HG02610 (cell line): ENCODE measurements around the gene CPNE1.

Source experiments
- ATAC-seq: cut with Tn5 transposase; IDR thresholded peaks from one replicate; pipeline ENCODE4 v1.9.1; 2021; ENCODE audit warnings: mild to moderate bottlenecking, moderate library complexity; ENCODE audit not compliant: unreplicated experiment

CPNE1 gene

DNA sequence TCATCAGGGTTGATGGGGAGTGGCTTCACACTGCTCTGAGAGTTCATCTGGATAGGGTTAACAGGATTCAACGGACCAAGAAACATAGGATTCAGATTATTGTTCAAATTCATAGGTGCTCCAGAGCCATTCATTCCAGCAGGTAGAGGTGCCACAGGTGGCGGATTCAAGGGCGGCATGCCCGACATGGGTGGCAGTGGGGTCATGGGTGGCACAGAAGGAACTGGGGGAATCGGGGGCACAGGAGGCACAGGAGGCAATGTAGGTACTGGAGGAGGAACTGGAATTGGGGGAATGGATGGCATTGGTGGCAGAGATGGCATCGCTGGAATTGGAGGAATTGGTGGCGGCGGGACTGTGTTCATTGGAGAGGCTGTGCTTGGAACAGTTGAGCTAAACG is 10.3 kb downstream of the CPNE1 start:
- no peak for ATAC-seq

- ATAC-seq, result no peak
Observed at GRCh38 chr20:35653893-35654292, 10.8 kb downstream of the CPNE1 start.

DNA sequence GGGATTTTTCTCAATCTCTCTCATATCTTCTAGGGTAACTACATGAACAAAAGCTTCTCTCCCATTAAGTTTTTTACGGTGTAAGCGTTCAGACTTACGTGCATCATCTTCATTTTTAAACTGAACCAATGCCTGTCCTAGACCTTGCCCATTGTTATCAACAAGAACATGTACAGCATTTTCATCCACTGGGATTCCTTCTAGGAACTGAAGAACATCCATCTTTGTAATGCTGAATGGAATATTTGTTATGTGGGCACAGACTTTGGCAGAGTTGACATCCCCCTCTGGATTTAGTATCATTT is 11.3 kb downstream of the CPNE1 start:
- no peak for ATAC-seq

DNA sequence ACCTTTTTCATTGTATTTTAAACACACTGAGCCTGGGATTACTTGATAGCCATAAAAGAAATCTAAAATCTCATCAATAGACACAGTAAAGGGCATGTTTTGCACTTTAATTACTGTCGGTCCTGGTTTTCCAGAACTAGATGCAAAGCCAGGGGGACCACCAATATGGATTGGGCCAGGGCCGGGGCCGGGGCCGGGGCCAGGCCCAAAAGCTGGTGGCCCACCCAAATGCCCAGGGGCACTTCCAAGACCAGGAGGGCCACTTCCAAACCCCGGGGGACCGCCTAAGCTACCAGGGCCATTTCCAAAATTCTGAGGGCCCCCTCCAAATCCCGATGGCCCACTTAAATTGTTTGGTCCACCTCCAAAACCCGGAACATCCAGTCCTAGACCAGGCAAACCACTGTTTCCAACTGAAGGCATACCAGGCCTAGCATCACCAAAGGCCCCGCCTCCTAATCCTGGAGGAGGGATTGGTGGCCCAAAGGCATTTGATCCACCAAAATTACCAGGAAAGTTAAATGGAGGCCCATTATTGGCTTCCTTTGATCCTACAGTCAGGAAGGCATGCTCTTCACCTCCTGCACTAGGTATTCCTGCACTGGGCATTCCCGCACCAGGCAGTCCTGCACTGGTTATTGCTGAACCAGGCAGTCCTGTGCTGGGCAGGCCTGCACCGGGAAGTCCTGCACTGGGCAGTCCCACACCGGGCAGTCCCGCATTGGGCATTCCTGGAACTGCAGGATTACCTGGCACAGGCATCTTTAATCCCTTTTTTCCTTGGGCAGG is 11.9 kb downstream of the CPNE1 start:
- ATAC-seq, result no peak

- ATAC-seq, result no peak
Observed at GRCh38 chr20:35651958-35652357, 12.7 kb downstream of the CPNE1 start.

GRCh38 chr20:35650632-35651031 is 14.1 kb downstream of the CPNE1 start:
- ATAC-seq, result no peak

- ATAC-seq, result no peak
Observed at GRCh38 chr20:35648836-35649235, 15.9 kb downstream of the CPNE1 start.

- ATAC-seq, result no peak
Observed at GRCh38 chr20:35644806-35645205, 19.9 kb downstream of the CPNE1 start.

DNA sequence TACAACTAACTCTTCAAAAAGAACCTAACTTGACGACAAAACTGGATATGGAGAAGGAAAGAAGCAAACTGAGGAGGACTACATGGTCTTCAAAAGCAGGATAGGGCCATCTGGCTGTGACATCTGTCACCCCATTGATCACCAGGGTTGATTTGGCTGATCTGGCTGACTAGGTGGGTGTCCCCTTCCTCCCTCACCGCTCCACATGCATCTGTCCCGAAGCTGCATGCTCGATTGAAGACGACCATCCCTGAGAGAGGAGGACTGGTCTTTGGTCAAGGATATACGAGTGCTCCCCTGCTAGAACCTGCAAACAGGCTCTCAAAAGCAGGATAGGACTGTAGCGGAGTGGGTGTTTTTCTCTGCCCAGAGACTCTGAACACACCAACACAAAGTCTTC is 21.7 kb downstream of the CPNE1 start:
- ATAC-seq, result no peak

GRCh38 chr20:35641743-35642142 is 23.0 kb downstream of the CPNE1 start:
- no peak for ATAC-seq

GRCh38 chr20:35640724-35641123 is 24.0 kb downstream of the CPNE1 start:
- no peak for ATAC-seq

DNA sequence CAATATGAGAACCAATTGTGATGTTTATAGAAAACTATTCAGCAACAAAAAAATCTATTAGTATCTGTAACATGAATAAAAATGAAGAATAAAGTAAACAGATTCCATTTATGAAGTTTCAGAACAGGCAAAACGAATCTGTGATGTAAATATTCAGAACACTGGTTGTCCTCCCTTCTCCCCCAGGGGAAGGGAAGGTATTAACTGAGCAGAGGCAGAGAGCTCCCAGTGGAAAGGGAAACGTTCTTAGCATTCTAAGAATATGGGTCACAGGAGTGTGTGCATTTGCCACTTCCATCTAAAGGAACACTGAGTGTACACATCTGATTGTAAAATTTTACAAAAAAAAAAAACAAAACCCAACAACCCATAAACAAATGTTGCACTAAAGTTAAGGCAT is 25.9 kb downstream of the CPNE1 start:
- no peak for ATAC-seq

DNA sequence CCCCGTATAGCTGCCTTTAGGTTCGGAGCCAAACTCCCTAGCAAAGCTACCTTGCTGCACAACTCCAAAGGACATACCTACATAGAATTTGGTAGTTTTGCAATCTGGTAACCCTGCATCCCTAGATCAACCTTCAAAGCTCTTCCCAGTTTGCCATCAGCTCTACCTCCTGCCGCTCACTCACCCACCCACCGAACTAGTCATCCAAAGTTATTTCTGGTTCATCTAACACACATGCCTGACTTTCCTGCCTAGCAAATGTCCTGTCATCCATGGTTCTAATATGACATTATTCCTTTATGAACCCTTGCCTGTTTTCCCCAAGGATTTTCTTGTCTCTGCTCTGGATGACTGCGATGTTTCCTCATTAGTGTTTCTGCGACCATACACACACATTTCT is 27.4 kb downstream of the CPNE1 start:
- no peak for ATAC-seq

DNA sequence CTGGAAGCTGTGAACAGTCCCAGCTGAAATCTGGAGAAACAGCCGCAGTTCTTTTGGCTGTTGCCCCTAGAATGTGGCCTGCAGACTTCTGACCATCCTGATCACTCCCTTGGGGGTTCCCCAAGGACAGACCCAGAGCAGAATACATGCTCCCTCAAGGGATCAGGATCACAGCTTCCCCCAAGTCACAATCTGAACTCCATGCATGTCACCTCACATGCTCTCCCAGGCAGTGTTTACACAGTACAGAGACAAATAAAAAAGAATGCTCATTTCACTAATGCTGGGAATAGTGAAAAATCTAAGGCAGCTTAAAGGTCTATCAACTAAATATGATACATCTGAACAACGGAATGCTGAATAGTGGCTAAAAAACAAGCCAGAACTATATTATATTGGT is 28.6 kb downstream of the CPNE1 start:
- ATAC-seq, result no peak

DNA sequence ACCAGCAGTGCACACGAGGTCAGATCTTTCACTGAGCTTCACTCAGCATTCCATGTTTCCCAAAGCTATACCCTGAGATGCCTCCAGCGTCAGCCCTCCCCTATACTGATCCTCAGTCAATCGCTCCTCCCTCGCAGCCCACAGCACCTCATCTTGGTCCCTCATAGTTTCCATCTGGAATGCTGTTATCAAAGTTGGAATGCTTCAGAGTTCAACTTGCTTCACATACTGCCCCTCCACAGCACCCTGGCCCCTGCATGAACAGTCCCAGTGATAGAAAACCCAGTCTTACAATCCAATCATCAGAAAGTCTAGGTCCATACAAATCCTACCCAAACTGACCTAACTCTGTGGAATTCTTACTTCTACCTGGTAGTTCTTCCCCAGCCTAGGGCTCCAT is 29.0 kb downstream of the CPNE1 start:
- ATAC-seq, result no peak

- no peak for ATAC-seq
Observed at GRCh38 chr20:35632539-35633115, 32.1 kb downstream of the CPNE1 start.

- no peak for ATAC-seq
Observed at GRCh38 chr20:35630636-35631035, 34.1 kb downstream of the CPNE1 start.

GRCh38 chr20:35629427-35630145 is 35.1 kb downstream of the CPNE1 start:
- ATAC-seq, result no peak

DNA sequence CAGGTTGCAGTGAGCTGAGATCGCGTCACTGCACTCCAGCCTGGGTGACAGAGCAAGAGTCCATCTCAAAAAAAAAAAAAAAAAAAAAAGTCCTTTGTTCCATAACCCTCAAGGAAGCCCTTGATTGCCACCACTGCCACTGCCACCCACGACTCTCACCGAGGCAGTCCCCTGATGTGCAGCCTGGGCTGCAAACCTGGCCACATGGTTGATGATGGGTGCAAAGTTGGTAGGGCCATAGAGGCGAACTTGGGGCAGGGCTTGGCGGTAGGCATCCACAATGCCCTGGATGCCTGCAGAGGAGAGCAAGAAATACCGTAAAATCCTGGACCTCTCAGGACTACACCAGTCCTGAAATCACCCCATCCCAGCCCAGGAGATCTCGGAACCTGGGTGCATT is 37.6 kb downstream of the CPNE1 start:
- ATAC-seq, result no peak

- no peak for ATAC-seq
Observed at GRCh38 chr20:35626386-35627001, 38.2 kb downstream of the CPNE1 start.

- no peak for ATAC-seq
Observed at GRCh38 chr20:35625584-35626385, 38.9 kb downstream of the CPNE1 start.
